Muscle of arm (tissue), 12 donors: ENCODE results near the gene TMEM60. TPM values are rescaled to one million over a fixed set of nuclear protein-coding genes. Genes with fewer than 3 reads are reported as not detected.

Experiments used
- polyA plus RNA-seq, 12 donors: library from polyadenylated mRNA; unstranded; fragments of 120-200 nt; gene quantifications; one replicate each; pipeline ENCODE4 v1.2.1, GENCODE V29; 2013; ENCODE audit not compliant: insufficient read length in 12 of 12

Gene TMEM60
- polyA plus RNA-seq, 12 donors: 8.7 to 18.3 (median 12.1) TPM; not detected in 2

Other genes with a start within 250 kb of the TMEM60 start
- 10 to 100 TPM; 13.5 to 64.7 (median 20.5) TPM for gene RSBN1L, start 102.0 kb downstream of the TMEM60 start, polyA plus RNA-seq
- 10 to 100 TPM in 11 of 12 donors, not detected in 1; 14.1 to 27.8 (median 22.3) TPM for gene PHTF2, start 339 bp upstream of the TMEM60 start, polyA plus RNA-seq